Vagina (tissue), 2 donors: ENCODE data around the gene ANO6. TPM values are rescaled to one million over a fixed set of nuclear protein-coding genes. Genes with fewer than 3 reads are reported as not detected.

Experiments used
- DNase-seq, 2 donors: peaks; one replicate each; pipeline ENCODE4 v3.0.0-alpha.2; 2017; ENCODE audit errors: extremely low spot score in 2 of 2
- H3K27ac ChIP-seq: fragments of 200-600 bp; sonication (generic); one replicate; pipeline ENCODE4 v1.5.1; 2019
- H3K27me3 ChIP-seq: fragments of 200-600 bp; sonication (generic); one replicate; pipeline ENCODE4 v1.5.1; 2019
- H3K36me3 ChIP-seq, 2 donors: fragments of 200-600 bp; sonication (generic); one replicate each; pipeline ENCODE4 v1.5.1; 2017 to 2019
- H3K4me1 ChIP-seq: fragments of 200-600 bp; sonication (generic); one replicate; pipeline ENCODE4 v1.5.1; 2019
- H3K4me3 ChIP-seq, 2 donors: fragments of 200-600 bp; sonication (generic); 1 replicate in 1 of 2; 2 replicates in 1 of 2; pipeline ENCODE4 v1.5.1; 2016 to 2019
- H3K9me3 ChIP-seq: fragments of 200-600 bp; sonication (generic); one replicate; pipeline ENCODE4 v1.5.1; 2019
- POLR2A ChIP-seq, 2 donors: fragments of 450-650 bp; IDR thresholded peaks; one replicate each; pipeline ENCODE4 v1.6.1; 2017; ENCODE audit warnings: antibody characterized with exemption in 2 of 2, mild to moderate bottlenecking in 2 of 2, moderate library complexity in 2 of 2
- POLR2AphosphoS5 ChIP-seq, 2 donors: sonication (generic); formaldehyde crosslinking; IDR thresholded peaks; one replicate each; pipeline ENCODE4 v1.9.0; 2017; ENCODE audit warnings: antibody characterized with exemption in 2 of 2, mild to moderate bottlenecking in 2 of 2, low read depth in 1 of 2; ENCODE audit not compliant: insufficient read depth in 1 of 2
- intact Hi-C: fragments of 100-400 bp; cut with DNase I; formaldehyde crosslinking; loops from one replicate; pipeline ENCODE4 v1.15.1; 2023
- total RNA-seq: library from RNA; depleted of rRNA; stranded (reverse); fragments of >200 nt; gene quantifications from one replicate; pipeline ENCODE4 v1.2.3, GENCODE V29; 2016
- TF ChIP-seq, protein P1 (sequence below), 3 experiments: fragments of 450-650 bp in 2 of 3; fragments of 200-600 bp in 1 of 3; sonication (generic) in 1 of 3; IDR thresholded peaks; one replicate each; pipeline ENCODE4 v1.5.1; 2017 to 2019; ENCODE audit warnings: antibody characterized with exemption in 3 of 3, mild to moderate bottlenecking in 2 of 3, moderate library complexity in 2 of 3

The ANO6 gene
- total RNA-seq, 1 donor from 2014 or later = 48.4 TPM

- intact Hi-C loops = no loop called here
- no peak for DNase-seq
These were observed 230.1 kb downstream of the ANO6 start for GRCh38 chr12:45446013-45446412.

DNA sequence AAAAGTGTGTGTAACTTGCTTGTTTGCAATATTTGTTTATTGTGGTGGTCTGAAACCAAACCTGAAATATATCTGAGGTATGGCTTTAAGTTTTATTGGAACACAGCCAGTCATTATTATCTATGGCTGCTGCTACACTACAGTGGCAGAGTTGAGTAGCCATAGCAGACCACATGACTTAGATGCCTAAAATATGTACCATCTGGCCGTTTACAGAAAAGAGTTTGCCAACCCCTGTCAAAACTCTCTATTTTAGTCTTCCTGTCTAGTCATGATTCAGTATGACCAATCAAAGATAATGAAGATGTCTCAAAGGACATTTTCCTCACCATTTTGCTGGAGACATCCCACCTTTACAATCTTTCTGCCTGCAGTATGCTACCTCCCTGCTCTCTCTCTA is 242.3 kb downstream of the ANO6 start:
- intact Hi-C loops = no loop called here
- TF ChIP-seq POLR2A (IDR thresholded peaks at IDR 0.05) = no peak
- no peak for TF ChIP-seq POLR2AphosphoS5 (IDR thresholded peaks at IDR 0.05; ENCODE audit: insufficient read depth in 1 of 2, low read depth in 1 of 2)
- TF ChIP-seq, protein P1, sequence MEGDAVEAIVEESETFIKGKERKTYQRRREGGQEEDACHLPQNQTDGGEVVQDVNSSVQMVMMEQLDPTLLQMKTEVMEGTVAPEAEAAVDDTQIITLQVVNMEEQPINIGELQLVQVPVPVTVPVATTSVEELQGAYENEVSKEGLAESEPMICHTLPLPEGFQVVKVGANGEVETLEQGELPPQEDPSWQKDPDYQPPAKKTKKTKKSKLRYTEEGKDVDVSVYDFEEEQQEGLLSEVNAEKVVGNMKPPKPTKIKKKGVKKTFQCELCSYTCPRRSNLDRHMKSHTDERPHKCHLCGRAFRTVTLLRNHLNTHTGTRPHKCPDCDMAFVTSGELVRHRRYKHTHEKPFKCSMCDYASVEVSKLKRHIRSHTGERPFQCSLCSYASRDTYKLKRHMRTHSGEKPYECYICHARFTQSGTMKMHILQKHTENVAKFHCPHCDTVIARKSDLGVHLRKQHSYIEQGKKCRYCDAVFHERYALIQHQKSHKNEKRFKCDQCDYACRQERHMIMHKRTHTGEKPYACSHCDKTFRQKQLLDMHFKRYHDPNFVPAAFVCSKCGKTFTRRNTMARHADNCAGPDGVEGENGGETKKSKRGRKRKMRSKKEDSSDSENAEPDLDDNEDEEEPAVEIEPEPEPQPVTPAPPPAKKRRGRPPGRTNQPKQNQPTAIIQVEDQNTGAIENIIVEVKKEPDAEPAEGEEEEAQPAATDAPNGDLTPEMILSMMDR (IDR thresholded peaks at IDR 0.05) = no peak
- Histone ChIP-seq H3K36me3 (no peaks in the 10 kb centered on the region), H3K4me1 (no peaks in the 10 kb centered on the region), H3K4me3 (no peak overlapping the region), H3K9me3 (no peaks in the 10 kb centered on the region), H3K27ac (no peak overlapping the region), H3K27me3 (no peaks in the 10 kb centered on the region)
- DNase-seq = no peak

More at GRCh38 chr12:45446013-45446412, 230.1 kb downstream of the ANO6 start:
- TF ChIP-seq, protein P1 (IDR thresholded peaks at IDR 0.05) = no peak
- TF ChIP-seq POLR2AphosphoS5 (IDR thresholded peaks at IDR 0.05; ENCODE audit: insufficient read depth in 1 of 2, low read depth in 1 of 2) = no peak
- no peak for TF ChIP-seq POLR2A (IDR thresholded peaks at IDR 0.05)
- no peaks in the 10 kb centered on the region for H3K36me3 ChIP-seq
- H3K4me3 ChIP-seq = no peak overlapping the region
- no peaks in the 10 kb centered on the region for H3K4me1 ChIP-seq
- H3K27me3 ChIP-seq = no peaks in the 10 kb centered on the region
- H3K27ac ChIP-seq = no peak overlapping the region
- H3K9me3 ChIP-seq = peaks cover 6% of the 10 kb centered on the region

GRCh38 chr12:45458854-45459807 is 243.2 kb downstream of the ANO6 start:
- H3K4me1 ChIP-seq = no peaks in the 10 kb centered on the region

GRCh38 chr12:45462506-45462905 is 246.6 kb downstream of the ANO6 start:
- H3K4me1 ChIP-seq = no peaks in the 10 kb centered on the region
- no peak overlapping the region for H3K27ac ChIP-seq
- DNase-seq = no peak
- no peaks in the 10 kb centered on the region for H3K27me3 ChIP-seq
- TF ChIP-seq POLR2AphosphoS5 (IDR thresholded peaks at IDR 0.05; ENCODE audit: insufficient read depth in 1 of 2, low read depth in 1 of 2) = no peak
- TF ChIP-seq, protein P1 (IDR thresholded peaks at IDR 0.05) = no peak
- no peak for TF ChIP-seq POLR2A (IDR thresholded peaks at IDR 0.05)
- no peak overlapping the region for H3K4me3 ChIP-seq
- H3K36me3 ChIP-seq = no peaks in the 10 kb centered on the region
- H3K9me3 ChIP-seq = no peaks in the 10 kb centered on the region
- intact Hi-C loops = no loop called here

More at GRCh38 chr12:45458854-45459807, 243.2 kb downstream of the ANO6 start:
- Histone ChIP-seq H3K36me3 (no peaks in the 10 kb centered on the region), H3K4me3 (no peak overlapping the region), H3K27me3 (no peaks in the 10 kb centered on the region), H3K27ac (no peak overlapping the region), H3K9me3 (no peaks in the 10 kb centered on the region)
- intact Hi-C loops = no loop called here
- TF ChIP-seq POLR2A (IDR thresholded peaks at IDR 0.05) (no peak), POLR2AphosphoS5 (IDR thresholded peaks at IDR 0.05; ENCODE audit: insufficient read depth in 1 of 2, low read depth in 1 of 2) (no peak)
- TF ChIP-seq, protein P1 (IDR thresholded peaks at IDR 0.05) = no peak
- DNase-seq = no peak

DNA sequence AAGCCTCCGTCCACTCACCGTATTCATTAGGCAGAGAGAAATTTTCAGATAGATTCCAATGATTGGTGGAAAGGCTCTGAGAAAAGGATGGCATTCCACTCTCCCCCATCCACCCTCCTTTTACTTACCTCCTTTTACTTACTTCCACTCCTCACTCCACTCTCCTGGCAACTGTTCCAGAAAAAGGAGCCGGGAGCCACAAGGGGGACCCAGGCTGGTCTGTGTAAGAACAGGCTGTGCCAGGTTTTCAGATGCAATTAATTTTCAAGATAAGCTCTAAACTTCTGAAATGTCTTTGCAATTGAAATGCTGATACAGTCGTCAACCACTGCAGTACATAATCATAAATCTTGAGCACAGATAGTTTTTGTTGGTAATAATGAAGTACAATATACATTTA is 248.8 kb downstream of the ANO6 start:
- no peaks in the 10 kb centered on the region for H3K9me3 ChIP-seq
- no peaks in the 10 kb centered on the region for H3K36me3 ChIP-seq
- intact Hi-C loops = no loop called here
- no peak for DNase-seq
- H3K4me3 ChIP-seq = no peak overlapping the region
- no peaks in the 10 kb centered on the region for H3K4me1 ChIP-seq
- H3K27ac ChIP-seq = no peak overlapping the region
- TF ChIP-seq, protein P1 (IDR thresholded peaks at IDR 0.05) = no peak
- TF ChIP-seq POLR2A (IDR thresholded peaks at IDR 0.05) = no peak
- TF ChIP-seq POLR2AphosphoS5 (IDR thresholded peaks at IDR 0.05; ENCODE audit: insufficient read depth in 1 of 2, low read depth in 1 of 2) = no peak
- no peaks in the 10 kb centered on the region for H3K27me3 ChIP-seq
